Lower lobe of right lung (tissue), 2 donors: Measurements from ENCODE around the gene NOTCH3. TPM values are rescaled to one million over a fixed set of nuclear protein-coding genes. Genes with fewer than 3 reads are reported as not detected.

Experiments
- ATAC-seq, 2 donors: fragments of 200-7000 bp; cut with Tn5 transposase; one replicate each; pipeline ENCODE4 v1.9.1; 2020 to 2022; ENCODE audit warnings: mild to moderate bottlenecking in 2 of 2, moderate library complexity in 2 of 2
- DNase-seq: peaks from one replicate; pipeline ENCODE4 v3.0.0-alpha.2; 2020
- H3K27ac ChIP-seq: fragments of 200-600 bp; one replicate; pipeline ENCODE4 v1.8.0; 2022
- H3K27me3 ChIP-seq: fragments of 200-600 bp; one replicate; pipeline ENCODE4 v1.8.0; 2022; ENCODE audit warnings: low read depth
- H3K36me3 ChIP-seq: fragments of 200-600 bp; one replicate; pipeline ENCODE4 v1.8.0; 2022; ENCODE audit warnings: mild to moderate bottlenecking
- H3K4me1 ChIP-seq: fragments of 200-600 bp; one replicate; pipeline ENCODE4 v1.8.0; 2022
- H3K4me3 ChIP-seq: fragments of 200-600 bp; one replicate; pipeline ENCODE4 v1.8.0; 2022; ENCODE audit warnings: mild to moderate bottlenecking
- H3K9me3 ChIP-seq: fragments of 200-600 bp; one replicate; pipeline ENCODE4 v1.8.0; 2022
- intact Hi-C: fragments of 100-400 bp; cut with DNase I; formaldehyde crosslinking; loops from one replicate; pipeline ENCODE4 v1.11.0; 2022
- total RNA-seq: library from RNA; stranded (reverse); fragmentation: NEBNext Ultra II Directional; extraction: Animal tissue kit (Norgen Biotek cat#: 25700); gene quantifications from one replicate; pipeline ENCODE4 v1.2.1, GENCODE V29; 2021
- TF ChIP-seq, protein P1 (sequence below): fragments of 200-600 bp; IDR thresholded peaks from one replicate; pipeline ENCODE4 v1.8.0; 2022; ENCODE audit warnings: antibody characterized with exemption, mild to moderate bottlenecking
- donor health status: DM: no; HTN: yes; CAD: no; lungs with severe emphysema.

Gene NOTCH3
- total RNA-seq, 1 donor from 2014 or later, result 52.7 TPM

DNA sequence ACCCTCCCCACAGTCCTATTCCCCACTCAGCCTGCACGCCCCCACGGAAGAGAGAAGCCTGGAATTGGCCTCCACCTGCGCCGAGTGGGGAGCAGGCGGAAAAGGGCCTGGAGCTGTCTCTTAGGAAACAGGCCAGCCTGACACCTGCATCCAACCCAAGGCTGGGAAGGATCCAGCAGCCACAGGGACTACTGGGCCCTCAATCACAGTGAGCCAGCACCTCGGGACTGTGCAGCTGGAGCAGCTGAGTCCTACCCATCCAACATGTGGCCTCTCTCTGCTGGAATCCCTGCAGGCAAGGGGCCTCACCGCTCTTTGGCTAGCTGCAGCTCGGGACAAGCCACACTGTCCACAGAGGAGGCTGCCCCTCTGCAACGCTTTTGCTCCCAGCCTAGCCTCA, 39.7 kb upstream of the NOTCH3 start:
- H3K9me3 ChIP-seq, result no peaks in the 10 kb centered on the region
- ATAC-seq (no peak), DNase-seq (no peak)
- peaks cover 91% of the 10 kb centered on the region for H3K36me3 ChIP-seq
- H3K4me1 ChIP-seq, result no peaks in the 10 kb centered on the region
- no peak overlapping the region for H3K27ac ChIP-seq
- TF ChIP-seq, protein P1, sequence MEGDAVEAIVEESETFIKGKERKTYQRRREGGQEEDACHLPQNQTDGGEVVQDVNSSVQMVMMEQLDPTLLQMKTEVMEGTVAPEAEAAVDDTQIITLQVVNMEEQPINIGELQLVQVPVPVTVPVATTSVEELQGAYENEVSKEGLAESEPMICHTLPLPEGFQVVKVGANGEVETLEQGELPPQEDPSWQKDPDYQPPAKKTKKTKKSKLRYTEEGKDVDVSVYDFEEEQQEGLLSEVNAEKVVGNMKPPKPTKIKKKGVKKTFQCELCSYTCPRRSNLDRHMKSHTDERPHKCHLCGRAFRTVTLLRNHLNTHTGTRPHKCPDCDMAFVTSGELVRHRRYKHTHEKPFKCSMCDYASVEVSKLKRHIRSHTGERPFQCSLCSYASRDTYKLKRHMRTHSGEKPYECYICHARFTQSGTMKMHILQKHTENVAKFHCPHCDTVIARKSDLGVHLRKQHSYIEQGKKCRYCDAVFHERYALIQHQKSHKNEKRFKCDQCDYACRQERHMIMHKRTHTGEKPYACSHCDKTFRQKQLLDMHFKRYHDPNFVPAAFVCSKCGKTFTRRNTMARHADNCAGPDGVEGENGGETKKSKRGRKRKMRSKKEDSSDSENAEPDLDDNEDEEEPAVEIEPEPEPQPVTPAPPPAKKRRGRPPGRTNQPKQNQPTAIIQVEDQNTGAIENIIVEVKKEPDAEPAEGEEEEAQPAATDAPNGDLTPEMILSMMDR, result no peak
- intact Hi-C loops, result no loop called here
- H3K27me3 ChIP-seq, result no peaks in the 10 kb centered on the region
- no peak overlapping the region for H3K4me3 ChIP-seq

- Histone ChIP-seq H3K4me3 (no peak overlapping the region), H3K27ac (no peak overlapping the region), H3K27me3 (no peaks in the 10 kb centered on the region), H3K9me3 (no peaks in the 10 kb centered on the region), H3K36me3 (peaks cover 85% of the 10 kb centered on the region), H3K4me1 (no peaks in the 10 kb centered on the region)
- intact Hi-C loops, result no loop called here
- DNase-seq (no peak), ATAC-seq (no peak)
- TF ChIP-seq, protein P1, result no peak
Measured at GRCh38 chr19:15239337-15239949, 38.6 kb upstream of the NOTCH3 start.

DNA sequence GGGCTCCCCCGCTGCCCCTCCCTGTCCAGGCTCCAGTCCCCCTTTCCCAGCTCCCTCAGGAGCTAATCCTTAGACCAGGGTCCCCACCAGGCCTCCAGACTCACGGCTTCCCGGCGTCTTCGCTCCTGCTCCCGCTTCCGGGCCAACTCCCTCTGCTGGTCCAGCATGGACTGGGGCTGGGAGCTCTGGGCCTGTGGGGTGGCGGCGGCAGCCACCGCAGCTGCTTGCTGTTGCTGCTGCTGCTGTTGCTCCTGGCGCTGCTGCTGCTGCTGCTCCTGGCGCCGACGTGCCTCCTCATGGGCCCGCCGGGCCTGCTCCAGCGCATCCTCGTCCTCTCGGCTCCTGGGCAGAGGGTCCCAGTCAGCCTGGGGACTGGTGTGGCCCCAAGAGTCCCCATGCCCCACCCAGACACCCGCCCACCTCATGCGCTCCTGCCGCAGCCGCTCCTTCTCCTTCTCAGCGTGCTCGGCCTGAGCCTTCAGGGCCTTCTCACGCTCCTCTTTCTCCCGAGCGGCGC, 37.9 kb upstream of the NOTCH3 start:
- intact Hi-C loops, result no loop called here
- H3K4me1 ChIP-seq, result peaks cover 1% of the 10 kb centered on the region
- no peaks in the 10 kb centered on the region for H3K27me3 ChIP-seq
- H3K36me3 ChIP-seq, result peaks cover 79% of the 10 kb centered on the region
- DNase-seq (no peak), ATAC-seq (no peak)
- no peaks in the 10 kb centered on the region for H3K9me3 ChIP-seq
- H3K27ac ChIP-seq, result no peak overlapping the region
- no peak overlapping the region for H3K4me3 ChIP-seq
- TF ChIP-seq, protein P1, result no peak

DNA sequence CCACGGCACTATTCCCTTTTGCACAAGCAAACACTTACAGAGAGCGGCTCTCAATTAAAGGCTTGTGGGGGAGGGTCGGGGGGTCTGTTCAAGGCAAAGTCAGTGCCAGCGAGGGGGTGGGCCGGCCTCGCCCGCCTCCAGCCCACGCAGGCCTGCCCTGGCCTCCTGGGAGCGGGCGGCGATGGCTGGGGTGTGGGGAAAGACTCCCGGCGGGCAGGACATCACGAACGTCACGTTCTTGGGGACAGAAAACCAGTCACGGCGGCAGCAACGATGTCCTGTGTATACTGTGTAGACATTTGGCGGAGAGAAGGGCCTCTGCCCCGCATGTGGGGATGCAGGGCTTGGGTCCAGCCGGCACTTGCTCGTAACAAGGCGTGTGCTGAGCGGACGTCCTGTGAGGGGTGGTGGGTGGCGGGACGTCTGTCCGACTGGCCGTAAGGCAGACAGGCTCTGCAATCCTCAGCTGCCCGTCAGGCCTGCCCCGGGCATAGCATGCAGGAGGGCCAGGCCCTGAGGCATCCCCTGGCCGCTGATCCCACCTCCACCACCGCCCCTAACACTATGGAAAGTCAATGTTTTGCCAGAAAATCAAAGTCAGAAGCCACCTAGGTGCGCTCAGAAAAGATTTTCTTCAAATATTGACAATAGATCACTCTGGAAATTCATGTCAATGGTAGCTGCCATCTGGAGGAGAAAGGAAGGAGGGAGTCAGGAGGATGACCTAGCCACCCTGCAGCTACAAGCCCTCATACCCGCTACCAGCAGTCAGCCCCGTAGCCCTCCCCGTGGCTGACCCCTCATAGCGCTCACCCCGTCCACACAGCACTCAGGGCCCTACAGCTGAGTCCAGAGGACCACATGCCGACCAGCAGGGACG, 37.2 kb upstream of the NOTCH3 start:
- Histone ChIP-seq H3K4me1 (peaks cover 8% of the 10 kb centered on the region), H3K9me3 (no peaks in the 10 kb centered on the region), H3K36me3 (peaks cover 74% of the 10 kb centered on the region), H3K27ac (no peak overlapping the region), H3K27me3 (no peaks in the 10 kb centered on the region), H3K4me3 (no peak overlapping the region)
- no peak for ATAC-seq
- no peak for DNase-seq
- intact Hi-C loops, result no loop called here
- TF ChIP-seq, protein P1, result no peak

- H3K9me3 ChIP-seq, result no peaks in the 10 kb centered on the region
- no peak overlapping the region for H3K27ac ChIP-seq
- intact Hi-C loops, result no loop called here
- TF ChIP-seq, protein P1, result no peak
- peaks cover 14% of the 10 kb centered on the region for H3K4me1 ChIP-seq
- no peak for ATAC-seq
- no peak overlapping the region for H3K4me3 ChIP-seq
- no peak for DNase-seq
- peaks cover 6% of the 10 kb centered on the region for H3K27me3 ChIP-seq
- peaks cover 65% of the 10 kb centered on the region for H3K36me3 ChIP-seq
Measured at GRCh38 chr19:15236886-15237285, 36.1 kb upstream of the NOTCH3 start.
